CD4-positive, alpha-beta T cell treated with Interleukin-15 for 4 hours (primary cell): ENCODE data around the gene SLC22A2.
"Not testable (repeated sequence)": the region's sequence is repeated elsewhere in the genome, so short reads cannot be mapped to it uniquely, and the experiment has no call there.

Experiments used
- DNase-seq: peaks from one replicate; pipeline ENCODE4 v3.0.0-alpha.2; 2020; ENCODE audit warnings: low spot score

Gene SLC22A2

DNA sequence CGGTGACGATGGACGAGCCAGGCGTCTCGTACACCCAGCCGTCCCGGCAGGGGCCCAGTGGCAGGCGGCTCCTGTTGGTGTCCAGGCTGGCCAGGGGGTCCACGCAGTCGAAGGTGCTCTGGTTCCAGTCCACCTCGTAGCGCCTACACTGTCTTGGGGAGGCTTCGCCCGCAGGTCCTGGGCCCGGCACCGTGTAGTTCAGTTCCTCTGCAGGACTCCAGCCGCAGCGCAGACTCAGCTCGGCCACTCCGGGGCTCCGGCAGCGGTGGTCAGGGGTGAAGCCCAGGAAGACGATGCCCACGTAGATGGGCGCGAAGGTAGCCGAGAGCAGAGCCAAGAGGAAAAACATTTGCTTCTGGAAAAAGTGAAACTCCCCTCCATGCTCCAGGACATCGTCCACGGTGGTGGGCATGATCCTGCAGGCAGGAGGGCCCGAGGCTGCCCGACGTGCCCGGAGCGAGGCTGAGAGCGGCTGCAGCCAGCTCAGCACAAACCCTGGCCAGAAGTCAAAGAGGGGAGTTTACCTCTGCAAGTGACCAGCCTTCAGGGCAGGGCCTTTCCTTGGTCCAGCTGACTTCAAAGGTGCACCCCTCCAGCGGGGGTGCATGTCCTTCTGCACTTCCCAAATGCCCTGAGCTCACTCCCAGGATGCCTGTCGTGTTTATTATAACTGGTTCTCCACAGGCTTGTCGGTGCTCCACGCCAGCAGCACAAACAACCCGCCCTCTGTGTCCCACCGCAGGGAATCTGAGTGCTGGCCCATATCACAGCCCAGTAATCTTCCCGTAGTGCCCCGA, at the start of gene SLC22A2:
TSS of gene SLC22A2 (minus strand) at position 476 of the 797 bp plus-strand sequence. CDS start at position 412, 64 bp downstream.
- no peak for DNase-seq

GRCh38 chr6:160305926-160306713, 47.5 kb upstream of the SLC22A2 start:
- DNase-seq = no peak

GRCh38 chr6:160303806-160304205, 45.2 kb upstream of the SLC22A2 start:
- no peak for DNase-seq

- DNase-seq = not testable (repeated sequence)
Observed at GRCh38 chr6:160302431-160303082, 43.9 kb upstream of the SLC22A2 start.

- no peak for DNase-seq
Observed at GRCh38 chr6:160301339-160301738, 42.7 kb upstream of the SLC22A2 start.

GRCh38 chr6:160300076-160300695, 41.6 kb upstream of the SLC22A2 start:
- DNase-seq = no peak

DNA sequence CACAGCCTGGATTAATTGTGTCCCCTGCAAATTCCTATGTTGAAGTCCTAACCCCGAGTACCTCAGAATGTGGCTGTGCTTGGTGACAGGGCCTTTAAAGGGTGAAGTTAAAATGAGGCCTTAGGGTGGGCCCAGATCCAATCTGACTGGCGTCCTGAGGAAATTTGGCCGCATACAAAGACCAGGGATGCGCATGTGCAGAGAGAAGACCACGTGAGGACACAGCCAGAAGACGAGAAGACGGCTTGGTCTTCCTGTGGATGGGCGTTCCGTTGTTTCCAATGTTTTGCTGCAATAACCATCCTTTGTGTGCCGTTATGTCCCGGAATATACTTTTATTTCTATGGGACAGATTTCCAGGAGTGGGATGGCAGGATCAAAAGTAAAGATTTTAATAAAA, 40.9 kb upstream of the SLC22A2 start:
- no peak for DNase-seq

- DNase-seq = no peak
Observed at GRCh38 chr6:160298121-160298520, 39.5 kb upstream of the SLC22A2 start.

DNA sequence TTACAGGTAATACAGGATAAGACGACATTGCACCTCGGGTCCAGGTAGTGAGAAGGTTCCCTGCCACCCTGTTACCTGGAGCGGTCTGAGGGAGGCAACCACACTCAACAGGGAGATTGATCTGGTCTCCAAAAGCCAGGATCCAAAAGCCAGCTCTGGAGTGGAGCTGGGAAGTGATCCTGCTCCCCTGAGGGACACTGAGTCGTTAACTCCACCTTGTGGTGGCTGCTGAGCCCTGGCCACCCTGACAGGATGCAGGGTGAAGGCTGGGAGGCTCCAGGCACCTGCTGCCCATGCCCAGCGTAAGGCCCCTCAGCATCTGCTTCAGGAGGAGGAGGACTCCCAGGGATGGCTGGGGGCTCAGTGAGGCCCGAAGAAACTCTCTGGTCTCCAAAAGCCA, 38.7 kb upstream of the SLC22A2 start:
- DNase-seq = no peak

GRCh38 chr6:160293844-160294243, 35.2 kb upstream of the SLC22A2 start:
- no peak for DNase-seq

GRCh38 chr6:160285541-160286105, 27.0 kb upstream of the SLC22A2 start:
- no peak for DNase-seq

GRCh38 chr6:160284575-160284974, 26.0 kb upstream of the SLC22A2 start:
- DNase-seq = no peak

DNA sequence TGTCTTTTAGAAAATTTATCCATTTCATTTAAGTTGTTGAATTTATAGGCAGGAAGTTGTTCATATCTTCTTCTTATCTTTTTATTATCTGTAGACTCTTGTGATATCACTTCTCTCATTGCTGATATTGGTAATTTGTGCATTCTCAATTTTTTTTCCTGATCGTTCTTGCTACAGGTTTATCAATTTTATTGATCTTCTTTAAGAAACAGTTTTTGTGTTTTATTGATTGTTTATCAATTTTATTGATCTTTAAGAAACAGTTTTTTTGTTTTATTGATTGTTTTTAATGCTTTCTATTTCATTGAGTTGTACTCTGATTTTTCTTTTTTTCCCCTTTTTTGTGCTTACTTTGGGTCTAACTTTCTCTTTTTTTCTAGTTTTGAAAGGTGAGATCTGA, 23.8 kb upstream of the SLC22A2 start:
- no peak for DNase-seq

GRCh38 chr6:160279850-160280249, 21.2 kb upstream of the SLC22A2 start:
- no peak for DNase-seq

GRCh38 chr6:160278786-160279310, 20.2 kb upstream of the SLC22A2 start:
- no peak for DNase-seq

- DNase-seq = no peak
Observed at GRCh38 chr6:160278311-160278710, 19.7 kb upstream of the SLC22A2 start.

GRCh38 chr6:160277546-160277945, 18.9 kb upstream of the SLC22A2 start:
- DNase-seq = no peak

GRCh38 chr6:160277144-160277543, 18.5 kb upstream of the SLC22A2 start:
- no peak for DNase-seq

GRCh38 chr6:160276126-160276525, 17.5 kb upstream of the SLC22A2 start:
- DNase-seq = no peak

DNA sequence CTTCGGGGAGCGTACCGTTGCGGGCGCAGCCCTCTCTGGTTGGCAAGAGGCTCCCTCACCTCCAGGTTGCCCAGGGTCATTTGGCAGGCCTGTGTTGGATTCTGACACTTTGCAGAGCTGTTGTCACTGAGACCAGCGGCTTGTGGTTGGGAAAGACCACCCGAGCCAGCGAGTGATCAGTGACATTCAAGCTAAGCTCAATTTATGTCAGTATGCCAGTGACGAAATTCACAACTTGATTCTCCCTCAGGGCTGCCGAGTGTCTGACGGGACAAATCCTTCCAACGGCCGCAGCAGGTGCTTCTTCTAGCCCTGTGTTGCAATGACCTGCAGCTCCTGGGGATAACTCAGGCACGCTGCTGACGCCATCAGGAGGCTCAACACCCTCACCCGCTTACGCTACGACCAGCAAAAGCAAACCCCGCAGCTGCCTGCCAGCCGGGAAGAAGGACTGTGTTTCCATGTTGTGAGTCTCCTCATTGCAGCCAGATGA, 16.9 kb upstream of the SLC22A2 start:
- DNase-seq = no peak

DNA sequence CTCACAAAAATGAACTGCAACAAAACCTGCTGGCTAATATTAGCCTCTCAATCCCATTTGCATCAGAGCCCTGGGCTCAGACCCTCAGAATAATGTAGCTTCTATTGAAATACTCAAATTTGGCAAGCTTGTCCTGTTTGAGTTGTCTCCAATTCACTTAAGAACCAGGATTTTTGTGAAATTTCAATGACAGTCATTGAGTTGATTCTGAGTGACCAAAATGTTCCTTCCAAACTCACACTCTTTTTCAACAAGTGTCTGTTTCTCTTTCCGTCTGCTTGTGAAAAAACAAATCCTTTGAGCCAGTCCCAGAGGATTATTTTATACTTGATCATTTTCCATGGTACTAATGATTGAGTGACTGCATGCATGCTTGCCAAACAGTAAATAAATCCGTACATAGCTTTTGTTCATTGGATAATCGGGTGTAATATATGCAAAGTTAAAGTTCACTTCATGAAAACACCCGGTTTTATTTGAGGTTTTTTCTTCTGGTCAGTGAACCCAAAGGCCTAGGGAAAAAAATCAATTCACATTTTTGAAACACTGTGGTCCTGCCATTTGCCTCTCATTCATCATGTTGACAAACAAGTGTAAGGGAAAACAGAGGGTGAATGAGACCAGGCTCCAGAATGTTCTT, 16.4 kb upstream of the SLC22A2 start:
- DNase-seq = no peak
